ENCODE results near the gene CCDC9.

DNA sequence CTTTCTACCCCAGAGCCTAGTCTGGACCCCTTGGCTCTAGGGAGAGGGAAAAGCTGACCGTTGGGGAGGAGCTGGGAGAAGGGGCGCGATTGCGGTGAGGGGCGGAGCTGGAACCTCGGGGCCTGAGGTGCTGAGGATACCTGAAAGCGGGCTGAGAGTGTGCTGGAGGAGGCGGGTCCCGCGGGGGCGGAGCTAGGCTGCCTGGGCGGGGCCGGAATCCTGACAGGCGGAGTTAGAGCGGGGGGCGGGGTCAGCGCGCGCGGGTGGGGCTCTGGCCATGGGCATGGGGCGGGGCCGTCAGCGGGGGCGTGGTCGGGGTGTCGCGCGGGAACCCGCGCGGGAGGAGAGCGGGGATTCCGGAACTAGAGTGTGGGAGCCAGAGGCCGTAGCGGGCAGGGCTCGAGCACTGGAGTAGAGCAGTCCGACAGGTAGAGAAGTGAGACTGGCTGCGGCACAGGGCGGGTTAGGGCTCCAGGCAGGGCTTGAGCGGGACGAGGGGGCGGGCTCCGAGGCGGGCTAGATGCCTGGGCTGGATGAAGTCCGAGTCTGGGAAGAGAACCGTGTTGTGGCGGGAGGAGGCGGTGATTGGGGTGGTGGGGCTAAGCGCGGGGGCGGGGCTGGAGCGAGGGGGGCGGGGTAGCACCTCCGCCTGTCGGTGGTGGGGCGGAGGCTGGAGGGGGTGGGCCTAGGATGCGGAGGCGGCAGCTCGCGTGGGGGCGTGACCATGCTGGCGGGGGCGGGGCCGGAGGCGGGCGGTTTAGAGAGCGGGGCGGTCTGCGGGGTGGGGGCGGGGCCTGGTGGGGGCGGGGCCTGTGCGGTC, 18.0 kb downstream of the CCDC9 start, which contains the start of gene INAFM1:
- TF ChIP-seq, protein P1, sequence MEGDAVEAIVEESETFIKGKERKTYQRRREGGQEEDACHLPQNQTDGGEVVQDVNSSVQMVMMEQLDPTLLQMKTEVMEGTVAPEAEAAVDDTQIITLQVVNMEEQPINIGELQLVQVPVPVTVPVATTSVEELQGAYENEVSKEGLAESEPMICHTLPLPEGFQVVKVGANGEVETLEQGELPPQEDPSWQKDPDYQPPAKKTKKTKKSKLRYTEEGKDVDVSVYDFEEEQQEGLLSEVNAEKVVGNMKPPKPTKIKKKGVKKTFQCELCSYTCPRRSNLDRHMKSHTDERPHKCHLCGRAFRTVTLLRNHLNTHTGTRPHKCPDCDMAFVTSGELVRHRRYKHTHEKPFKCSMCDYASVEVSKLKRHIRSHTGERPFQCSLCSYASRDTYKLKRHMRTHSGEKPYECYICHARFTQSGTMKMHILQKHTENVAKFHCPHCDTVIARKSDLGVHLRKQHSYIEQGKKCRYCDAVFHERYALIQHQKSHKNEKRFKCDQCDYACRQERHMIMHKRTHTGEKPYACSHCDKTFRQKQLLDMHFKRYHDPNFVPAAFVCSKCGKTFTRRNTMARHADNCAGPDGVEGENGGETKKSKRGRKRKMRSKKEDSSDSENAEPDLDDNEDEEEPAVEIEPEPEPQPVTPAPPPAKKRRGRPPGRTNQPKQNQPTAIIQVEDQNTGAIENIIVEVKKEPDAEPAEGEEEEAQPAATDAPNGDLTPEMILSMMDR (conservative IDR thresholded peaks at IDR 0.05 in 1 of 2, IDR thresholded peaks at IDR 0.05 in 1 of 2; ENCODE audit: extremely low read depth in 1 of 2, insufficient read depth in 1 of 2, low read depth in 1 of 2, low read length in 2 of 2), result no peak
- TF ChIP-seq EZH2 (IDR thresholded peaks at IDR 0.05; ENCODE audit: borderline replicate concordance, low read length), result no peak

Measured in mammary epithelial cell (primary cell).